Lower lobe of right lung (tissue), 2 donors: Measurements from ENCODE around the gene MTMR1. TPM values are rescaled to one million over a fixed set of nuclear protein-coding genes. Genes with fewer than 3 reads are reported as not detected.

Experiments used
- ATAC-seq, 2 donors: fragments of 200-7000 bp; cut with Tn5 transposase; one replicate each; pipeline ENCODE4 v1.9.1; 2020 to 2022; ENCODE audit warnings: mild to moderate bottlenecking in 2 of 2, moderate library complexity in 2 of 2
- DNase-seq: peaks from one replicate; pipeline ENCODE4 v3.0.0-alpha.2; 2020
- H3K27ac ChIP-seq: fragments of 200-600 bp; one replicate; pipeline ENCODE4 v1.8.0; 2022
- H3K27me3 ChIP-seq: fragments of 200-600 bp; one replicate; pipeline ENCODE4 v1.8.0; 2022; ENCODE audit warnings: low read depth
- H3K36me3 ChIP-seq: fragments of 200-600 bp; one replicate; pipeline ENCODE4 v1.8.0; 2022; ENCODE audit warnings: mild to moderate bottlenecking
- H3K4me1 ChIP-seq: fragments of 200-600 bp; one replicate; pipeline ENCODE4 v1.8.0; 2022
- H3K4me3 ChIP-seq: fragments of 200-600 bp; one replicate; pipeline ENCODE4 v1.8.0; 2022; ENCODE audit warnings: mild to moderate bottlenecking
- H3K9me3 ChIP-seq: fragments of 200-600 bp; one replicate; pipeline ENCODE4 v1.8.0; 2022
- intact Hi-C: fragments of 100-400 bp; cut with DNase I; formaldehyde crosslinking; loops from one replicate; pipeline ENCODE4 v1.11.0; 2022
- total RNA-seq: library from RNA; stranded (reverse); fragmentation: NEBNext Ultra II Directional; extraction: Animal tissue kit (Norgen Biotek cat#: 25700); gene quantifications from one replicate; pipeline ENCODE4 v1.2.1, GENCODE V29; 2021
- TF ChIP-seq, protein P1 (sequence below): fragments of 200-600 bp; IDR thresholded peaks from one replicate; pipeline ENCODE4 v1.8.0; 2022; ENCODE audit warnings: antibody characterized with exemption, mild to moderate bottlenecking
- donor health status: DM: no; HTN: yes; CAD: no; lungs with severe emphysema.

The MTMR1 gene
- total RNA-seq, 1 donor from 2014 or later, result 22.4 TPM

DNA sequence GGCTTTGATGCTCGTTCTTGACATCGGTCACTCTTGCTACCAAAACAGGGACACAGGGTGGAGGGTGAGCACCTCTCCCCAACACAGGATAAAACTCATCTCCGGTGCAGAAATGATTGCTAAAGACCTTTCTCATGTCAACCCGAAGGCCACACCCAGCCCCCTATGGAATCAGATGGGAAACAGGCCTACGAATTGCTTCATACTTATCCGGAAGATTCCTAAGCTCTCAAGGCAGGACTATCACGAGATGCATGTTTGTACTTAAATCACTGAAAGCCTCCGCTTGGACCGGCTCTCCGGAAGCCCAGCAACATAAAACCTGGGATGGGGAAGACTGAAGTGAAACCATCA is 74.9 kb downstream of the MTMR1 start:
- Histone ChIP-seq H3K9me3 (no peaks in the 10 kb centered on the region), H3K27ac (no peak overlapping the region), H3K4me1 (no peaks in the 10 kb centered on the region), H3K4me3 (no peak overlapping the region), H3K27me3 (no peaks in the 10 kb centered on the region), H3K36me3 (peaks cover 9% of the 10 kb centered on the region)
- ATAC-seq, result no peak
- no peak for DNase-seq
- TF ChIP-seq, protein P1, sequence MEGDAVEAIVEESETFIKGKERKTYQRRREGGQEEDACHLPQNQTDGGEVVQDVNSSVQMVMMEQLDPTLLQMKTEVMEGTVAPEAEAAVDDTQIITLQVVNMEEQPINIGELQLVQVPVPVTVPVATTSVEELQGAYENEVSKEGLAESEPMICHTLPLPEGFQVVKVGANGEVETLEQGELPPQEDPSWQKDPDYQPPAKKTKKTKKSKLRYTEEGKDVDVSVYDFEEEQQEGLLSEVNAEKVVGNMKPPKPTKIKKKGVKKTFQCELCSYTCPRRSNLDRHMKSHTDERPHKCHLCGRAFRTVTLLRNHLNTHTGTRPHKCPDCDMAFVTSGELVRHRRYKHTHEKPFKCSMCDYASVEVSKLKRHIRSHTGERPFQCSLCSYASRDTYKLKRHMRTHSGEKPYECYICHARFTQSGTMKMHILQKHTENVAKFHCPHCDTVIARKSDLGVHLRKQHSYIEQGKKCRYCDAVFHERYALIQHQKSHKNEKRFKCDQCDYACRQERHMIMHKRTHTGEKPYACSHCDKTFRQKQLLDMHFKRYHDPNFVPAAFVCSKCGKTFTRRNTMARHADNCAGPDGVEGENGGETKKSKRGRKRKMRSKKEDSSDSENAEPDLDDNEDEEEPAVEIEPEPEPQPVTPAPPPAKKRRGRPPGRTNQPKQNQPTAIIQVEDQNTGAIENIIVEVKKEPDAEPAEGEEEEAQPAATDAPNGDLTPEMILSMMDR, result no peak
- intact Hi-C loops, result no loop called here

DNA sequence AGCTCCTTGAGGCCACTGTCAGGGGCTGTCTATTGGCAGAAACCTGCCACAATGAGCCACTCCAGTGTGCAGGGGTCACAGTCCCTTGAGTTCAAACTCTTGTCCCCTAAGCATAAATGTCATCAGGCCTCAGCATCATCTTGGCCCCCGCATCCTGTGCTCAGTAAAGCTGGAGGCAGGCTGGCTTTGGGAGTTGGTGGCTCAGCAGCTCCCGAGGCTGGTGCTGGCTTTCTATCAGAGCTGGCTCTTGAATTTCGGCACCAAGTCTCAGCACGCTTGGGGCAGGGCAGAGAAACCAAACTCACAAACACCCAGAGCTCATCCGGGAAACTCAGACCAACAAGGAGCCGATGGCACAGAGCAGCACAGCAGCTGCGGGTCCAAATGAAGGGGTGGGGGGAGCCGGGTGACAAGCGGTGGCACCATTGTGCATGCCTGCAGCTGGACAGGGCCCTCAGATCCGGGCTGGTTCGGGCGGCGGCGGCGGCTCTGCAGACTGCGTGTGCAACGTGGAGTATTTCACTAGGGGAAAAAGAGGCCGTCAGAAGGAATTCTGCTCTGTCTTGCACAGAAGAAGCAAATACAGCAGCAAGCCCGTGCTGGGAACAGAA is 75.5 kb downstream of the MTMR1 start:
- DNase-seq (no peak), ATAC-seq (no peak)
- Histone ChIP-seq H3K4me3 (no peak overlapping the region), H3K27me3 (no peaks in the 10 kb centered on the region), H3K9me3 (no peaks in the 10 kb centered on the region), H3K27ac (no peak overlapping the region), H3K36me3 (peaks cover 9% of the 10 kb centered on the region), H3K4me1 (no peaks in the 10 kb centered on the region)
- TF ChIP-seq, protein P1, result no peak
- intact Hi-C loops, result no loop called here

DNA sequence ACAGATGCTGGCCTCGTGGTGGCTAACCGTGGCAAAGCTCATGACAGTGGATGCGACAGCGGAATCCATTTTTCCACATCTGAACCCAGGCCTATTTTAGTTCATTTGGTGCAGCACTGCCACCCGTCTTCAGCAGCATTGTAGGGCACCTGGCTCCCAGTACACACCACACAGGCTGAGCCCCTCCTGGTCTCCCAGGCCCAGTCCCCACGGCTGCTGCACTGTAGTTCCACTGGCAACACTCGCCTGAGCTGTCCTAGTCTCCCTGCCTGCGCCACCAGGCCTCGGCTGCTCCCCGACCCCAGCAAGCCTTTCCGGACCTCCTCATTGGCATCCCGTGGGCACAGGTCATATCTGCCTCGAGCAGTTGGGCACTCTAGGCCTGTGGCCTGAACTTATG is 76.2 kb downstream of the MTMR1 start:
- DNase-seq (no peak), ATAC-seq (no peak)
- Histone ChIP-seq H3K4me3 (no peak overlapping the region), H3K36me3 (peaks cover 9% of the 10 kb centered on the region), H3K27ac (no peak overlapping the region), H3K27me3 (no peaks in the 10 kb centered on the region), H3K4me1 (no peaks in the 10 kb centered on the region), H3K9me3 (no peaks in the 10 kb centered on the region)
- TF ChIP-seq, protein P1, result no peak
- intact Hi-C loops, result no loop called here

DNA sequence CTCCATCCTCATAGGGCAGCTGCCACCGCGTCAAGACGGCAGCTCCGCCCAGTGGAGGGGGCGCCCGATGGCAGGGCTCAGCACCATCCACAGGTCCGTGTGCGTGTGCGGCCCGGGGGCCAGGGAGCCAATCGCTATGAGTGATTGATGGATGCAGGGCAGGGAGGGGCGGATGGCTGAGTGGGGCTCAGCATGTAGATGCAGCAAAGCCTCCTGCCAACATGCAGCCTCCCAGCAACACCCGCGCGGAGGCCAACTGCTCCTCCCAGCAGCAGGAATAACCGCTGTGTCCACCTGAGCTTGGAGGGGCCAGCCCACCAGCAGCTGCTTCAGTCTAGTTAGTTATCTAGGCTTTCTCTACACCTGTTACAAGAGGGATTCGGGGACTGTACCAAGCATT is 77.4 kb downstream of the MTMR1 start:
- peaks cover 9% of the 10 kb centered on the region for H3K36me3 ChIP-seq
- no peaks in the 10 kb centered on the region for H3K27me3 ChIP-seq
- ATAC-seq (no peak), DNase-seq (no peak)
- intact Hi-C loops, result loop anchor here (5.0 kb wide), 1 partner anchor 312 kb away; no protein-coding TSS in a partner anchor
- H3K4me1 ChIP-seq, result no peaks in the 10 kb centered on the region
- H3K27ac ChIP-seq, result no peak overlapping the region
- no peaks in the 10 kb centered on the region for H3K9me3 ChIP-seq
- TF ChIP-seq, protein P1, result no peak
- H3K4me3 ChIP-seq, result no peak overlapping the region

DNA sequence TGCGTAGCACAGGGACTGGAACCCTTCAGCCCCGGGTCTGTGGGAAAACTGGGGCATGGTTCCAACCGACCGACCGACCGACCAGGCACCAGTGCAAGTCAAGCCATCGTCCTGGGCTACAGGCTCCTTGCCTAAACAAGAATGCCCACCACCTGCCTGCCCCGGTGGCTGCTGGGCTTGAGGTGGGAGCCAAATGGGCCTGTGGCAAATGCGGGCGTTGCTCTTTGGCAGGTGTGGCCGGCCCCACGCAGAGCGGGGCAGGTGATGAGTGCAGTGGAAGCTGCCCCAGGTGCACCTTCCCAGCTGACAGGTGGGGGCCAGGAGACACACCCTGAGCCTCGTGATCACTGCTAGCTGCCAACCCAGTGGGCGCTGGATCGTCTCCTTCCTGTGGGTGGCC is 77.9 kb downstream of the MTMR1 start:
- TF ChIP-seq, protein P1, result no peak
- Histone ChIP-seq H3K4me1 (no peaks in the 10 kb centered on the region), H3K9me3 (no peaks in the 10 kb centered on the region), H3K27ac (no peak overlapping the region), H3K27me3 (no peaks in the 10 kb centered on the region), H3K4me3 (no peak overlapping the region), H3K36me3 (peaks cover 9% of the 10 kb centered on the region)
- no peak for ATAC-seq
- intact Hi-C loops, result loop anchor here (5.0 kb wide), 1 partner anchor 311 kb away; no protein-coding TSS in a partner anchor
- DNase-seq, result no peak
